Measurements from ENCODE around the gene ARHGAP18. TPM values are rescaled to one million over a fixed set of nuclear protein-coding genes. Genes with fewer than 3 reads are reported as not detected.

Gene ARHGAP18
- total RNA-seq, 1 donor from 2014 or later: 38.6 TPM

GRCh38 chr6:129596522-129596921, 113.5 kb downstream of the ARHGAP18 start:
- no peaks in the 10 kb centered on the region for H3K36me3 Mint-ChIP-seq (ENCODE audit: low read depth, unreplicated experiment)
- TF ChIP-seq EZH2 (IDR thresholded peaks at IDR 0.05; ENCODE audit: insufficient read depth, low read length): no peak
- TF ChIP-seq, protein P1, sequence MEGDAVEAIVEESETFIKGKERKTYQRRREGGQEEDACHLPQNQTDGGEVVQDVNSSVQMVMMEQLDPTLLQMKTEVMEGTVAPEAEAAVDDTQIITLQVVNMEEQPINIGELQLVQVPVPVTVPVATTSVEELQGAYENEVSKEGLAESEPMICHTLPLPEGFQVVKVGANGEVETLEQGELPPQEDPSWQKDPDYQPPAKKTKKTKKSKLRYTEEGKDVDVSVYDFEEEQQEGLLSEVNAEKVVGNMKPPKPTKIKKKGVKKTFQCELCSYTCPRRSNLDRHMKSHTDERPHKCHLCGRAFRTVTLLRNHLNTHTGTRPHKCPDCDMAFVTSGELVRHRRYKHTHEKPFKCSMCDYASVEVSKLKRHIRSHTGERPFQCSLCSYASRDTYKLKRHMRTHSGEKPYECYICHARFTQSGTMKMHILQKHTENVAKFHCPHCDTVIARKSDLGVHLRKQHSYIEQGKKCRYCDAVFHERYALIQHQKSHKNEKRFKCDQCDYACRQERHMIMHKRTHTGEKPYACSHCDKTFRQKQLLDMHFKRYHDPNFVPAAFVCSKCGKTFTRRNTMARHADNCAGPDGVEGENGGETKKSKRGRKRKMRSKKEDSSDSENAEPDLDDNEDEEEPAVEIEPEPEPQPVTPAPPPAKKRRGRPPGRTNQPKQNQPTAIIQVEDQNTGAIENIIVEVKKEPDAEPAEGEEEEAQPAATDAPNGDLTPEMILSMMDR (IDR thresholded peaks at IDR 0.05; ENCODE audit: insufficient read depth, low read depth, low read length): no peak
- Histone ChIP-seq H3K4me1 (ENCODE audit: insufficient read depth, low read length) (no peaks in the 10 kb centered on the region), H3K79me2 (ENCODE audit: insufficient read depth, low read length) (no peaks in the 10 kb centered on the region), H3K27ac (ENCODE audit: low read depth, low read length) (no peak overlapping the region), H3K4me3 (ENCODE audit: insufficient read depth, low read depth, low read length) (no peak overlapping the region), H3K9ac (ENCODE audit: low read length) (no peak overlapping the region), H3K9me3 (ENCODE audit: insufficient read depth, low read depth, low read length) (no peaks in the 10 kb centered on the region), H3K4me2 (ENCODE audit: low read length) (no peak overlapping the region), H4K20me1 (ENCODE audit: insufficient read depth, low read length) (no peaks in the 10 kb centered on the region), H2AFZ (ENCODE audit: low read depth, low read length) (no peak overlapping the region), H3K27me3 (ENCODE audit: insufficient read depth, low read length) (no peaks in the 10 kb centered on the region), H3K36me3 (ENCODE audit: insufficient read depth, low read length) (peaks cover 9% of the 10 kb centered on the region)
- H3K4me1 Mint-ChIP-seq (ENCODE audit: low read depth, unreplicated experiment): peaks cover 8% of the 10 kb centered on the region
- DNase-seq (ENCODE audit: low read depth): no peak
- no peak overlapping the region for H3K27ac Mint-ChIP-seq (ENCODE audit: unreplicated experiment)
- no peak for FAIRE-seq
- H3K4me3 Mint-ChIP-seq (ENCODE audit: unreplicated experiment): no peak overlapping the region
- no peaks in the 10 kb centered on the region for H3K9me3 Mint-ChIP-seq (ENCODE audit: unreplicated experiment)
- H3K27me3 Mint-ChIP-seq (ENCODE audit: low read depth, unreplicated experiment): no peaks in the 10 kb centered on the region

DNA sequence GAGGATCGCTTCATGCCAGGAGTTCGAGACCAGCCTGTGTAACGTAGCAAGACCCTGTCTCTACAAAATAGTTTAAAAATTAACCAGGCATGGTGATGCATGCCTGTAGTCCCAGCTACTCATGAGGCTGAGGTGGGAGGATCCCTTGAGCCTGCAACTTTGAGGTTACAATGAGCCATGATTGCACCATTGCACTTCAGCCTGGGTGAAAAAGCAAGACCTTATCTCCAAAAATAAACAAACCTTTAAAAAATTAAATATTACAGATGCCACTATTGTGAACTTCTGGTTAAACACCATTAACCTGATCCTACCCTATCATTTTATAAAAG, 116.8 kb downstream of the ARHGAP18 start:
- H3K27ac ChIP-seq (ENCODE audit: low read depth, low read length): no peak overlapping the region
- FAIRE-seq: no peak

GRCh38 chr6:129592516-129593232, 117.3 kb downstream of the ARHGAP18 start:
- peaks cover 12% of the 10 kb centered on the region for H3K4me1 Mint-ChIP-seq (ENCODE audit: low read depth, unreplicated experiment)

More for the DNA sequence above, 116.8 kb downstream of the ARHGAP18 start:
- TF ChIP-seq EZH2 (IDR thresholded peaks at IDR 0.05; ENCODE audit: insufficient read depth, low read length): no peak
- H3K27me3 Mint-ChIP-seq (ENCODE audit: low read depth, unreplicated experiment): no peaks in the 10 kb centered on the region
- DNase-seq (ENCODE audit: low read depth): peak; percentile 65
- H3K9me3 Mint-ChIP-seq (ENCODE audit: unreplicated experiment): no peaks in the 10 kb centered on the region
- Histone ChIP-seq H3K4me3 (ENCODE audit: insufficient read depth, low read depth, low read length) (no peak overlapping the region), H3K79me2 (ENCODE audit: insufficient read depth, low read length) (no peaks in the 10 kb centered on the region), H3K36me3 (ENCODE audit: insufficient read depth, low read length) (peaks cover 9% of the 10 kb centered on the region), H3K27me3 (ENCODE audit: insufficient read depth, low read length) (no peaks in the 10 kb centered on the region), H2AFZ (ENCODE audit: low read depth, low read length) (no peak overlapping the region), H4K20me1 (ENCODE audit: insufficient read depth, low read length) (no peaks in the 10 kb centered on the region), H3K4me1 (ENCODE audit: insufficient read depth, low read length) (peaks cover 15% of the 10 kb centered on the region), H3K4me2 (ENCODE audit: low read length) (no peak overlapping the region), H3K9me3 (ENCODE audit: insufficient read depth, low read depth, low read length) (no peaks in the 10 kb centered on the region), H3K9ac (ENCODE audit: low read length) (no peak overlapping the region)
- H3K36me3 Mint-ChIP-seq (ENCODE audit: low read depth, unreplicated experiment): peaks cover 8% of the 10 kb centered on the region
- H3K4me1 Mint-ChIP-seq (ENCODE audit: low read depth, unreplicated experiment): peaks cover 12% of the 10 kb centered on the region
- no peak overlapping the region for H3K4me3 Mint-ChIP-seq (ENCODE audit: unreplicated experiment)
- H3K27ac Mint-ChIP-seq (ENCODE audit: unreplicated experiment): no peak overlapping the region

More at GRCh38 chr6:129592516-129593232, 117.3 kb downstream of the ARHGAP18 start:
- no peak overlapping the region for H3K4me3 Mint-ChIP-seq (ENCODE audit: unreplicated experiment)
- H3K9me3 Mint-ChIP-seq (ENCODE audit: unreplicated experiment): no peaks in the 10 kb centered on the region
- H3K9me3 ChIP-seq (ENCODE audit: insufficient read depth, low read depth, low read length): no peaks in the 10 kb centered on the region
- DNase-seq (ENCODE audit: low read depth) (no peak), FAIRE-seq (no peak)
- no peaks in the 10 kb centered on the region for H3K27me3 ChIP-seq (ENCODE audit: insufficient read depth, low read length)
- no peak for TF ChIP-seq EZH2 (IDR thresholded peaks at IDR 0.05; ENCODE audit: insufficient read depth, low read length)
- TF ChIP-seq, protein P1 (IDR thresholded peaks at IDR 0.05; ENCODE audit: insufficient read depth, low read depth, low read length): no peak
- peaks cover 15% of the 10 kb centered on the region for H3K4me1 ChIP-seq (ENCODE audit: insufficient read depth, low read length)
- peaks cover 8% of the 10 kb centered on the region for H3K36me3 Mint-ChIP-seq (ENCODE audit: low read depth, unreplicated experiment)
- peaks cover 9% of the 10 kb centered on the region for H3K36me3 ChIP-seq (ENCODE audit: insufficient read depth, low read length)
- H2AFZ ChIP-seq (ENCODE audit: low read depth, low read length): no peak overlapping the region
- H3K27ac Mint-ChIP-seq (ENCODE audit: unreplicated experiment): no peak overlapping the region
- no peak overlapping the region for H3K4me2 ChIP-seq (ENCODE audit: low read length)
- no peak overlapping the region for H3K27ac ChIP-seq (ENCODE audit: low read depth, low read length)
- H3K27me3 Mint-ChIP-seq (ENCODE audit: low read depth, unreplicated experiment): no peaks in the 10 kb centered on the region
- no peaks in the 10 kb centered on the region for H3K79me2 ChIP-seq (ENCODE audit: insufficient read depth, low read length)
- no peak overlapping the region for H3K4me3 ChIP-seq (ENCODE audit: insufficient read depth, low read depth, low read length)
- H4K20me1 ChIP-seq (ENCODE audit: insufficient read depth, low read length): no peaks in the 10 kb centered on the region
- no peak overlapping the region for H3K9ac ChIP-seq (ENCODE audit: low read length)
